HepG2 (cell line): Measurements from ENCODE around the gene CEP97. TPM values are rescaled to one million over a fixed set of nuclear protein-coding genes. Genes with fewer than 3 reads are reported as not detected.

ENCODE experiments used
- ATAC-seq: fragments of 200-7000 bp; cut with Tn5 transposase; 3 replicates; pipeline ENCODE4 v1.9.1; 2020; ENCODE audit warnings: mild to moderate bottlenecking, moderate library complexity
- BruUV-seq: library from RNA; stranded (reverse); fragments of 400-500 nt; replicated peaks from 2 replicates; lab custom pipeline; 2021; lab: Mats Ljungman, UMichigan
- CTCF ChIA-PET: fragments of 300-600 bp; formaldehyde crosslinking; extraction: SDS; loops from one replicate; lab custom pipeline; 2021; ENCODE audit warnings: low total read pairs, inconsistent platforms, low intra/inter-chr PET ratio; lab: Yijun Ruan, JAX
- POLR2A ChIA-PET: fragments of 350-600 bp; sonication (Branson Sonifier 250); formaldehyde crosslinking; loops from one replicate; lab custom pipeline; 2020; ENCODE audit warnings: antibody characterized with exemption, inconsistent platforms; lab: Yijun Ruan, JAX
- DNase-seq: peaks from one replicate; pipeline ENCODE4 v3.0.0-alpha.2; 2015; ENCODE audit warnings: low spot score
- FAIRE-seq: peaks from 3 replicates; lab custom pipeline; 2011; peaks lifted over from hg19 to GRCh38; lab: Jason Lieb, UNC
- H2AFZ ChIP-seq: one replicate; pipeline ENCODE4 v1.6.1; 2011; ENCODE audit warnings: low read length, inconsistent platforms
- H3K27ac ChIP-seq: fragments of 300-600 bp; 3 replicates; pipeline ENCODE4 v1.8.0; 2011; ENCODE audit warnings: mixed run types, mild to moderate bottlenecking, mixed read lengths, low read length, inconsistent platforms; ENCODE audit not compliant: insufficient read depth; ENCODE audit errors: extremely low read length
- H3K27me3 ChIP-seq, 2 experiments: fragments of 200-600 bp in 1 of 2; 2 replicates in 1 of 2; 3 replicates in 1 of 2; pipeline versions ENCODE4 v1.6.0 to v1.8.0; 2011; ENCODE audit warnings: low read length in 2 of 2, mild to moderate bottlenecking in 2 of 2, moderate library complexity in 2 of 2, inconsistent platforms in 1 of 2; ENCODE audit not compliant: insufficient read depth in 2 of 2, control insufficient read depth in 1 of 2
- H3K36me3 ChIP-seq, 2 experiments: fragments of 200-600 bp in 1 of 2; replicated peaks in 1 of 2; 2 replicates in 1 of 2; 3 replicates in 1 of 2; pipeline versions ENCODE4 v1.5.1 to v1.8.0; 2011; ENCODE audit warnings: low read length in 2 of 2, inconsistent platforms in 1 of 2; ENCODE audit not compliant: insufficient read depth in 2 of 2, control insufficient read depth in 1 of 2
- H3K4me1 ChIP-seq: 2 replicates; pipeline ENCODE4 v1.5.1; 2012; ENCODE audit warnings: low read length, inconsistent platforms; ENCODE audit not compliant: insufficient read depth
- H3K4me2 ChIP-seq: 2 replicates; pipeline ENCODE4 v1.6.0; 2011; ENCODE audit warnings: low read depth, low read length, inconsistent platforms
- H3K4me3 ChIP-seq, 3 experiments: fragments of 200-600 bp in 1 of 3; sonication (generic), shearing (Covaris generic) in 1 of 3; replicated peaks in 1 of 3; 2 replicates each; pipeline ENCODE4 v1.5.1; 2011 to 2016; ENCODE audit warnings: low read length in 3 of 3, inconsistent platforms in 2 of 3, low read depth in 2 of 3, mild to moderate bottlenecking in 2 of 3, control low read depth in 1 of 3, mixed read lengths in 1 of 3; ENCODE audit not compliant: insufficient read depth in 1 of 3
- H3K79me2 ChIP-seq: one replicate; pipeline ENCODE4 v1.6.1; 2011; ENCODE audit warnings: low read length, inconsistent platforms; ENCODE audit not compliant: insufficient read depth
- H3K9ac ChIP-seq: 2 replicates; pipeline ENCODE4 v1.6.0; 2011; ENCODE audit warnings: mild to moderate bottlenecking, low read depth, low read length, inconsistent platforms; ENCODE audit not compliant: insufficient read depth
- H3K9me3 ChIP-seq: 2 replicates; pipeline ENCODE4 v1.5.1; 2012; ENCODE audit warnings: mild to moderate bottlenecking, low read length
- H4K20me1 ChIP-seq: 2 replicates; pipeline ENCODE4 v1.6.0; 2011; ENCODE audit warnings: inconsistent platforms, mild to moderate bottlenecking, low read length, moderate library complexity; ENCODE audit not compliant: insufficient read depth
- CBX5 ChIP-seq: sonication (generic); formaldehyde crosslinking; IDR thresholded peaks from 2 replicates; pipeline ENCODE4 v1.4.0; 2020; ENCODE audit warnings: missing genetic modification reagents, borderline replicate concordance
- CREBL2 ChIP-seq: sonication (generic); formaldehyde crosslinking; IDR thresholded peaks from 2 replicates; pipeline ENCODE4 v1.8.1; 2023; ENCODE audit warnings: missing genetic modification reagents, mild to moderate bottlenecking, borderline replicate concordance
- EP300 ChIP-seq, 3 experiments: sonication (generic) in 1 of 3; formaldehyde crosslinking in 1 of 3; IDR thresholded peaks; 2 replicates each; pipeline versions ENCODE4 v1.5.1 to v1.6.1; 2011 to 2020; ENCODE audit warnings: low read depth in 2 of 3, low read length in 2 of 3, borderline replicate concordance in 1 of 3, improper control_type of control experiment in 1 of 3, mild to moderate bottlenecking in 1 of 3, missing genetic modification reagents in 1 of 3, moderate library complexity in 1 of 3
- JUN ChIP-seq: sonication (generic); formaldehyde crosslinking; IDR thresholded peaks from 2 replicates; pipeline ENCODE4 v1.4.0; 2020; ENCODE audit warnings: mild to moderate bottlenecking, missing genetic modification reagents
- SYNCRIP ChIP-seq: fragments of 200-400 bp; formaldehyde crosslinking; IDR thresholded peaks from 2 replicates; pipeline ENCODE4 v1.6.1; 2018; ENCODE audit warnings: mild to moderate bottlenecking, low read depth, low read length; ENCODE audit not compliant: insufficient read depth
- TMF1 ChIP-seq: sonication (generic); formaldehyde crosslinking; IDR thresholded peaks from 2 replicates; pipeline ENCODE4 v1.8.1; 2022; ENCODE audit warnings: low read depth, missing genetic modification reagents
- ZBTB3 ChIP-seq: sonication (generic); formaldehyde crosslinking; IDR thresholded peaks from 2 replicates; pipeline ENCODE4 v1.4.0; 2020; ENCODE audit warnings: low read depth, mild to moderate bottlenecking, moderate library complexity, missing genetic modification reagents, borderline replicate concordance
- ZBTB37 ChIP-seq: sonication (generic); formaldehyde crosslinking; IDR thresholded peaks from 2 replicates; pipeline ENCODE4 v1.4.0; 2020; ENCODE audit warnings: mild to moderate bottlenecking, missing genetic modification reagents
- ZNF530 ChIP-seq: sonication (generic); formaldehyde crosslinking; IDR thresholded peaks from 2 replicates; pipeline ENCODE4 v1.5.0; 2020; ENCODE audit warnings: low read depth, mild to moderate bottlenecking, missing genetic modification reagents
- ZNF674 ChIP-seq: sonication (generic); formaldehyde crosslinking; IDR thresholded peaks from 2 replicates; pipeline ENCODE4 v1.5.0; 2020; ENCODE audit warnings: low read depth, mild to moderate bottlenecking, missing genetic modification reagents
- ZNF678 ChIP-seq: sonication (generic); formaldehyde crosslinking; IDR thresholded peaks from 2 replicates; pipeline ENCODE4 v1.4.0; 2020; ENCODE audit warnings: mild to moderate bottlenecking, missing genetic modification reagents
- ZNF777 ChIP-seq: sonication (generic); formaldehyde crosslinking; IDR thresholded peaks from 2 replicates; pipeline ENCODE4 v1.4.0; 2020; ENCODE audit warnings: missing genetic modification reagents
- ZNF879 ChIP-seq: sonication (generic); formaldehyde crosslinking; IDR thresholded peaks from 2 replicates; pipeline ENCODE4 v1.8.1; 2023; ENCODE audit warnings: missing genetic modification reagents
- ZSCAN29 ChIP-seq: sonication (generic); formaldehyde crosslinking; conservative IDR thresholded peaks from 2 replicates; pipeline ENCODE4 v1.4.0; 2020; ENCODE audit warnings: mild to moderate bottlenecking, missing genetic modification reagents
- WGBS: methylation state at CpG from one replicate; pipeline ENCODE4 v1.1.6; 2017; ENCODE audit warnings: low lambda C conversion rate; 5-methylcytosine and 5-hydroxymethylcytosine counted together
- in situ Hi-C: cut with HindIII; loops from 2 replicates; pipeline ENCODE4 v1.10.0; 2017; ENCODE audit warnings: low pct_unique_long_range_greater_than_20kb; ENCODE audit not compliant: extremely low pct_ligation_motif_present
- intact Hi-C: fragments of 100-400 bp; cut with micrococcal nuclease; formaldehyde crosslinking; loops from one replicate; pipeline ENCODE4 v1.10.0; 2022; ENCODE audit not compliant: unreplicated experiment
- polyA plus RNA-seq, 8 experiments: library from polyadenylated mRNA; depleted of rRNA in 3 of 8; stranded (reverse) in 7 of 8; unstranded in 1 of 8; fragments of >200 nt; fragmentation: Illumina TruSeq in 4 of 8; extraction: Trizol in 4 of 8; gene quantifications; 2 replicates each; pipeline versions ENCODE4 v1.2.1 to v1.2.3, GENCODE V29; 2011 to 2016; ENCODE audit warnings: low read depth in 4 of 8, missing spikeins in 1 of 8, mixed read lengths in 1 of 8; ENCODE audit not compliant: insufficient read depth in 1 of 8
- total RNA-seq, 5 experiments: library from RNA; depleted of rRNA; stranded (reverse); fragments of >200 nt; fragmentation: Illumina TruSeq; extraction: Trizol; gene quantifications; 2 replicates each; pipeline ENCODE4 v1.2.3, GENCODE V29; 2016; ENCODE audit warnings: low read depth in 1 of 5

CEP97 gene
- total and polyA plus RNA-seq, 2 of the 13 experiments (the other 11 are each of a cell fraction or from before 2014, with no cell fraction given) = 0.99 to 6.5 TPM

- in situ Hi-C loops = no loop called here
- H3K27ac ChIP-seq = no peak overlapping the region
Measured at GRCh38 chr3:101778385-101779046, 54.1 kb downstream of the CEP97 start.

More at GRCh38 chr3:101778385-101779046, 54.1 kb downstream of the CEP97 start:
- ATAC-seq (no peak), FAIRE-seq (no peak), DNase-seq (no peak)
- Histone ChIP-seq H3K4me2 (peak overlapping the region; percentile 99), H3K4me3 (peak overlapping the region; percentile 68 to 89 (median 72)), H3K9me3 (no peaks in the 10 kb centered on the region), H2AFZ (peak overlapping the region; percentile 98), H3K36me3 (no peaks in the 10 kb centered on the region), H3K79me2 (no peaks in the 10 kb centered on the region), H3K27me3 (no peaks in the 10 kb centered on the region; a peak in 1 of 5 replicates), H3K9ac (peak overlapping the region; percentile 65), H4K20me1 (no peaks in the 10 kb centered on the region), H3K4me1 (peaks cover 25% of the 10 kb centered on the region)
- ChIA-PET CTCF (no interaction called here), POLR2A (interaction anchor here (1.4 to 1.8 kb wide), 4 partner anchors 49 to 101 kb away, joined by 3 to 7 read pairs (median 6); partner anchors contain the start of genes CEP97, NFKBIZ and ZBTB11)
- TF ChIP-seq JUN (CRISPR knock-in tag) (0 out of 2 replicates have a peak, but pooled peaks have one; percentile 24), ZBTB37 (CRISPR knock-in tag) (0 out of 2 replicates have a peak, but pooled peaks have one; percentile 12), ZNF530 (CRISPR knock-in tag) (0 out of 2 replicates have a peak, but pooled peaks have one; percentile 31), ZNF674 (CRISPR knock-in tag) (0 out of 2 replicates have a peak, but pooled peaks have one; percentile 15), CBX5 (CRISPR knock-in tag) (0 out of 2 replicates have a peak, but pooled peaks have one; percentile 16), EP300 (IDR thresholded peaks at IDR 0.05; ENCODE audit: low read depth in 2 of 2, low read length in 2 of 2) (no peak), EP300 (CRISPR knock-in tag; IDR thresholded peaks at IDR 0.05; ENCODE audit: borderline replicate concordance) (no peak), ZBTB3 (CRISPR knock-in tag) (peak; percentile 54; the same call in 1 of the 2 replicates), ZNF879 (0 out of 2 replicates have a peak, but pooled peaks have one; percentile 49), SYNCRIP (no peak), TMF1 (CRISPR knock-in tag) (peak; percentile 79; the same call in 1 of the 2 replicates), ZNF777 (CRISPR knock-in tag) (no peak), CREBL2 (0 out of 2 replicates have a peak, but pooled peaks have one; percentile 54), ZSCAN29 (CRISPR knock-in tag) (peak; percentile 57; the same call in 1 of the 2 replicates), ZNF678 (0 out of 2 replicates have a peak, but pooled peaks have one; percentile 27)
- WGBS = 22% methylated on average over 16 of the region's 21 CpGs
- intact Hi-C loops = loop anchor here (5.0 kb wide), 2 partner anchors 56 to 91 kb away; partner anchors contain the start of genes CEP97 and RPL24
- TSS peak; percentile 57 for BruUV-seq
